ENCODE data around the gene OR51B4.
"Not testable (repeated sequence)": the region's sequence is repeated elsewhere in the genome, so short reads cannot be mapped to it uniquely, and the experiment has no call there.

OR51B4 gene

DNA sequence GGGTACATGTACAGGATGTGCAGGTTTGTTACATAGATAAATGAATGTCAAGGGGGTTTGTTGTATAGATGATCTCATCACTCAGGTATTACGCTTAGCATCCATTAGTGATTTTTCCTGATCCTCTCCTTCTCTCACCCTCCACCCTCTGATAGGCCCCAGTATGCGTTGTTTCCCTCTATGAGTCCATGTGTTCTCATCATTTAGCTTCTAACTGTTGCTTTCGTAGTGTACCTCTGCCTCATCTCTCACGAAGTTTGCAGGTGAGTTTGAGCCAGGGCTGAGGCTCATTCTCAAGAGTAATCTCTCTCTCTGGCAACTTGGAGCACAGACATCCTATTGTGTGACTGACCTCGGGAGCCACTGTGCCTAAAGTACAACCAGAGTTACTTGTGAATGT lies 27.4 kb downstream of the OR51B4 start:
- DNase-seq (ENCODE audit: low read depth): no peak

DNA sequence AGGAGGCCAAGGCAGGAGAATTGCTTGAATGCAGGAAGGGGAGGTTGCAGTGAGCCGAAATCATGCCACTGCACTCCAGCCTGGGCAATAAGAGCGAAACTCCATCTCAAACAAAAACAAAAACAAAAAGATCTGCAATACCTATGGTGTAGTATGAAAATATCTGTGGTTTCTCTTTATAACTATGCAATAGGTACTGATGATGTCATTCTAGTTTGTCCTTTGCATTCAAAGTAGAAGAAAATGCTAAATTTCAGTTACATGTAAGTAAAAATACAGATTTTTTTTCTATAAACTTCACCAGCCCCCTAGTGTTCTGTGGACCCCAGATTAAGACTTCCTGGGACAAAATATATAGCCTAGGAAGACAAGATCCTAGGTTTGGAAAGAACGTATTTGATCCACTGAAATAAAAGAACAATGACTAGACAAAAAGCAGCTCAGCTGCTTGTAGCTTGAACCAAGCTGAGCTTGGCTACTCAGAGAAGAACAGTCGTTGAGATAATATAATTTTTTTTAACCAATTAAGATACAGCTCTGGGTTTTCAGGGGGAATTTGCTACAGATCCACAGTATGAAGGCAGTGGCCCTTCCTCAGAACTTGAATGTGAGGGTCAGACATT lies 29.2 kb downstream of the OR51B4 start:
- DNase-seq (ENCODE audit: low read depth): no peak

- DNase-seq (ENCODE audit: low read depth): no peak
These were observed 32.0 kb downstream of the OR51B4 start, which contains the start of gene HBE1 for GRCh38 chr11:5269715-5270147. HBE1 (minus strand) TSS chr11:5269945; CDS start chr11:5269890, 55 bp downstream.

DNA sequence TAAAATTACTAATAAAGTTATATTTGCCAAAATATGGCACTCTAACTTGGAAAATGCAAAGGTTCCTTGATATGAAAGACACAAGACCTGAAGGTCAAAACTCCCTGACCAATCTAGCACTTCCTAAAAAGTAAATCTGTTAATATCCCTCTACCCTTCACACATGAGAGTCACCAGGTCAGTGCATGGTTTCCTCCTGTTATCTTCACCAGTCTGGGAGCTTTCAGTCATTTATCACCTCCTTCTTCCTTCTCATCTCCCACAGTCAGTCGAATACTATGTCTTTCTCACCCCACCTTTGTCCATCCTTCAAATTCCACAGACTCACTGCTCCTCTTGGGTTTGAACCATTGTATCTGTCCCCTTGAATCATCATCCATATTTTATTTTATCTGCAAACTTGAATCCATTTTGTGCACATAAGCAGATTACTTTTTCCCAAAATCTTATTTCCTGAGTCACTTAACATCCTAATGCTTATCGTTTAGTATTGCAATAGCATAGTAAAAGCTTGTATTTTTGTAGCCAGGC lies 34.6 kb downstream of the OR51B4 start:
- no peak for DNase-seq (ENCODE audit: low read depth)

DNA sequence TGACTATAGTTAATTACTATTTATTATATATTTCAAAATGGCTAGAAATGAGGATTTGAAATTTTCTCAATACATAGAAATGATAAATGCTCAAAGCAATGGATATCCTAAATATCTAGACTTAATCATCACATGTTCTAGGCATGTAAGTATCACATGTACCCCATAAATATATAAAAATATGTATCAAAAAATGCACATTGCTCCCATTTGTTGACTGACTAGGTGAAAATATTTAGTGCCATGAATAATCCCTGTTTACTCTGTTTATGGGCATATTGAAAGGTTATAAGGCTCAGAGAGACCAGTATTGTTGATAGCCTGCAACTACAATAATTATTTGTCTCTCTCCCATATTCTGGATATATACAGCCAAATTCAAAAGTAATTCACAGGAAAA lies 35.1 kb downstream of the OR51B4 start:
- DNase-seq (ENCODE audit: low read depth): no peak

DNA sequence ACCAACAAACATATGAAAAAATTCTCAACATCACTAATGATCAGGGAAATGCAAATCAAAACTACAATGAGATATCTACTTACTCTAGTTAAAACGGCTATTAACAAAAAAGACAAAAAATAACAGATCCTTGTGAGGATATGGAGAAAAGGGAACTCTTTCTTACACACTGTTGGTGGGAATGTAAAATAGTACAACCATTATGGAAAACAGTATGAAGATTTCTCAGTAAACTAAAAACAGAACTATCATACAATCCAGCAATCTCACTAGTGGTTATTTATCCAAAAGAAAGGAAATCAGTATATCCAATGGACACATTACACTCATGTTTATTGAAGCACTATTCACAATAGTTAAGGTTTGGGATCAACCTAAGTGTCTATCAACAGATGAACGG lies 35.9 kb downstream of the OR51B4 start:
- no peak for DNase-seq (ENCODE audit: low read depth)

GRCh38 chr11:5258543-5259262 lies 43.0 kb downstream of the OR51B4 start:
- DNase-seq (ENCODE audit: low read depth): no peak

GRCh38 chr11:5257296-5257695 lies 44.5 kb downstream of the OR51B4 start:
- no peak for DNase-seq (ENCODE audit: low read depth)

- DNase-seq (ENCODE audit: low read depth): not testable (repeated sequence)
These were observed 46.9 kb downstream of the OR51B4 start, which contains the start of gene HBG2 for GRCh38 chr11:5254646-5255413. HBG2 (minus strand) TSS chr11:5254781; CDS start chr11:5254728, 53 bp downstream.

GRCh38 chr11:5254023-5254422 lies 47.7 kb downstream of the OR51B4 start:
- not testable (repeated sequence) for DNase-seq (ENCODE audit: low read depth)

DNA sequence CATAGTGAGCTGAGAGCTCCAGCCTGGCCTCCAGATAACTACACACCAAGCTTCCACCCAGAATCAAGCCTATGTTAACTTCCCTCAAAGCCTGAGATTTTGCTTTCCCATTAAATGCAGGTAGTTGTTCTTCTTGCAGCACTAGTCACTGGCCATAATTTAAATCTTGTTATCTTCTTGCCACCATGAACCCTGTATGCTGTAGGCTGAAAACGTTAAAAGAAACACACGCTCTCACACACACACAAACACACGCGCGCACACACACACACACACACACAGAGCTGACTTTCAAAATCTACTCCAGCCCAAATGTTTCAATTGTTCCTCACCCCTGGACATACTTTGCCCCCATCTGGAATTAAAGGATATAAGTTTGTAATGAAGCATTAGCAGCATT lies 48.3 kb downstream of the OR51B4 start:
- not testable (repeated sequence) for DNase-seq (ENCODE audit: low read depth)

DNA sequence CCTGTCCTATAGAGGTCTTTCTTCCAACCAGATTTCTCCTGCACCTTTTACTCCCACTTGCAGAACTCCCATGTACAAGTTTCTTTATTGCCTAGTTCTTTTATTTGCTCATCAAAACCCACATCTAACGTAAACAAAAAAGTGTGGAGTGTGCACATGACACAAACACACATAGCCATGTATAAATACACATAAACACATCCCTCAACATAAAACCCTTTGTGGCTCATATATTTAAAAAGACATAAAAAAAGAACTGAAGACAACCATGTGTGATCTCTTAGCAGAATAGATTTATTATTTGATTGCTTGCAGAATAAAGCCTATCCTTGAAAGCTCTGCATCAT lies 48.9 kb downstream of the OR51B4 start:
- DNase-seq (ENCODE audit: low read depth): no peak

DNA sequence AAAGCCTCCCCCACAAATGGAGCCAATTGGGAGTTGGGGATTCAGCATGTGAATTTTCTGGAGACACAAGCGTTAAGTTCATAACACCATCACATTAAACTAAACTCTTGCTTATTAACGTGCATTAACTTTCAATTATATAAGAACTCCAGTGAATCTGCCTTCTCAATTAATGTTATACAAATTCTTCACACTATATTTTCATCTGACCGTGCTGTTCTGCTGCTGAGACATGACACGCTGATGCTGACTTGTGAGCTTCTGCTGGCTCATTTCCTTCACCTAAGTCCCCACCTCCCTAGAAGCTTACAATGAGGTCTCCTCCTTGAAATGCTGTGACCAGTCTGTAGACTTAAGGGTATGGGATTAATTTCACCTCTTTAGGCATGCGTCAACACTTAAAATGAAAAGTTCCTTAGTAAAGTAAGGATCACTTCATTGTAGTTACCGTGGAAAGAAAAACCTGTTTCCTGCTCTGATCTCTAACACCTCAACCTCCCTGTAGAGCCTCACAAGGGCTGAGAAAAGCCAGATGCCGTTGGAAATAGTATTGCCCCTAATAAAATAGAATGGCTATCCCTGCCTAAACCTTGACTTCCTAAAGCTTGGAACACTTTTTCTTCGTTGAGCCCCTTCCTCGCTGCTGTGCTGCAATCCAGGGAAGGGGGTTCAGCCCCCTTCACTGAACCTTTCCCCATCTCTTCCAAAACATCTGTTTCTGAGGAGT lies 49.4 kb downstream of the OR51B4 start:
- no peak for DNase-seq (ENCODE audit: low read depth)

- no peak for DNase-seq (ENCODE audit: low read depth)
These were observed 50.0 kb downstream of the OR51B4 start for GRCh38 chr11:5251746-5252145.
